CD4-positive, CD25-positive, alpha-beta regulatory T cell (primary cell): Measurements from ENCODE around the gene KCNQ5. TPM values are rescaled to one million over a fixed set of nuclear protein-coding genes. Genes with fewer than 3 reads are reported as not detected.
A peak's percentile ranks its signal among the peaks of the same experiment; 100 is the strongest.

Source experiments
- ATAC-seq, 2 donors: fragments of 150-1000 bp; cut with Tn5 transposase; one replicate each; pipeline ENCODE4 v1.10.0; 2021; ENCODE audit warnings: low read depth in 2 of 2, moderate number of reproducible peaks in 2 of 2, moderate library complexity in 1 of 2
- DNase-seq, 3 donors: peaks; one replicate each; pipeline versions ENCODE4 v3.0.0 to v3.0.0-alpha.2; 2012 to 2022; ENCODE audit warnings: mixed read lengths in 1 of 3
- H3K27ac ChIP-seq: one replicate; pipeline ENCODE4 v1.7.0; 2013; ENCODE audit warnings: mild to moderate bottlenecking, low read length; ENCODE audit not compliant: insufficient read depth, poor library complexity, severe bottlenecking
- H3K27me3 ChIP-seq: one replicate; pipeline ENCODE4 v1.7.0; 2013; ENCODE audit warnings: low read length; ENCODE audit not compliant: control insufficient read depth, insufficient read depth
- H3K36me3 ChIP-seq: one replicate; pipeline ENCODE4 v1.7.0; 2013; ENCODE audit warnings: mild to moderate bottlenecking, low read length, moderate library complexity; ENCODE audit not compliant: control insufficient read depth, insufficient read depth
- H3K4me1 ChIP-seq: 2 replicates; pipeline ENCODE4 v1.7.0; 2013; ENCODE audit warnings: mild to moderate bottlenecking, low read length; ENCODE audit not compliant: insufficient read depth, control insufficient read depth, poor library complexity, severe bottlenecking
- H3K4me3 ChIP-seq: one replicate; pipeline ENCODE4 v1.7.0; 2013; ENCODE audit warnings: low read depth, mild to moderate bottlenecking, low read length, moderate library complexity
- H3K9me3 ChIP-seq, 2 experiments: 1 replicate in 1 of 2; 2 replicates in 1 of 2; pipeline ENCODE4 v1.7.0; 2013; ENCODE audit warnings: low read length in 2 of 2, mild to moderate bottlenecking in 1 of 2, moderate library complexity in 1 of 2; ENCODE audit not compliant: control insufficient read depth in 2 of 2
- H3K27ac Mint-ChIP-seq, 3 donors: one replicate each; pipeline ENCODE4 v1.8.0; 2020 to 2022; ENCODE audit warnings: mild to moderate bottlenecking in 3 of 3, mixed read lengths in 3 of 3, moderate library complexity in 2 of 3
- H3K27me3 Mint-ChIP-seq: one replicate; pipeline ENCODE4 v1.8.0; 2022; ENCODE audit warnings: mild to moderate bottlenecking, mixed read lengths
- H3K36me3 Mint-ChIP-seq: one replicate; pipeline ENCODE4 v1.8.0; 2020; ENCODE audit warnings: mixed read lengths
- H3K4me1 Mint-ChIP-seq, 4 donors: one replicate each; pipeline ENCODE4 v1.8.0; 2020 to 2022; ENCODE audit warnings: mixed read lengths in 4 of 4, mild to moderate bottlenecking in 1 of 4
- H3K4me3 Mint-ChIP-seq, 4 donors: one replicate each; pipeline ENCODE4 v1.8.0; 2020 to 2022; ENCODE audit warnings: mild to moderate bottlenecking in 4 of 4, mixed read lengths in 4 of 4, moderate library complexity in 3 of 4
- H3K9me3 Mint-ChIP-seq, 7 donors: one replicate each; pipeline ENCODE4 v1.8.0; 2020 to 2022; ENCODE audit warnings: mixed read lengths in 7 of 7, mild to moderate bottlenecking in 3 of 7, moderate library complexity in 2 of 7
- polyA plus RNA-seq, 4 donors: library from polyadenylated mRNA; unstranded; fragments of 300-500 nt; fragmentation: Illumina TruSeq; gene quantifications; one replicate each; pipeline ENCODE4 v1.2.3, GENCODE V29; 2021
- total RNA-seq: library from RNA; stranded (reverse); gene quantifications from one replicate; pipeline ENCODE4 v1.2.3, GENCODE V29; 2022

Gene KCNQ5
- total and polyA plus RNA-seq, 5 donors from 2014 or later = 0.45 to 2.5 (median 1.8) TPM

- no peak for ATAC-seq
Observed at GRCh38 chr6:72738091-72738490, 116.2 kb downstream of the KCNQ5 start.

GRCh38 chr6:72739368-72739779, 117.5 kb downstream of the KCNQ5 start:
- H3K36me3 Mint-ChIP-seq = peaks cover 4% of the 10 kb centered on the region
- no peaks in the 10 kb centered on the region for H3K9me3 ChIP-seq
- no peaks in the 10 kb centered on the region for H3K27me3 Mint-ChIP-seq
- DNase-seq (peak in 1 of 3 donors; percentile 67), ATAC-seq (peak; percentile 28 to 34)
- H3K4me3 ChIP-seq = no peak overlapping the region
- H3K36me3 ChIP-seq = no peaks in the 10 kb centered on the region
- H3K4me1 ChIP-seq = no peaks in the 10 kb centered on the region
- H3K27me3 ChIP-seq = no peaks in the 10 kb centered on the region
- H3K9me3 Mint-ChIP-seq = peaks cover 0 to 2% (median 0%) of the 10 kb centered on the region in 7 donors
- H3K4me1 Mint-ChIP-seq = peaks cover 14 to 27% (median 16%) of the 10 kb centered on the region in 4 donors
- peak overlapping the region in 2 of 4 donors; percentile 30 to 43 for H3K4me3 Mint-ChIP-seq
- H3K27ac ChIP-seq = no peak overlapping the region
- H3K27ac Mint-ChIP-seq = peak overlapping the region in 2 of 3 donors; percentile 38 to 56

More at GRCh38 chr6:72738091-72738490, 116.2 kb downstream of the KCNQ5 start:
- H3K9me3 Mint-ChIP-seq = peaks cover 0 to 2% (median 0%) of the 10 kb centered on the region in 7 donors
- no peak overlapping the region for H3K27ac Mint-ChIP-seq
- peaks cover 14 to 27% (median 16%) of the 10 kb centered on the region in 4 donors for H3K4me1 Mint-ChIP-seq
- DNase-seq = no peak
- no peaks in the 10 kb centered on the region for H3K36me3 ChIP-seq
- H3K4me3 ChIP-seq = no peak overlapping the region
- H3K36me3 Mint-ChIP-seq = peaks cover 4% of the 10 kb centered on the region
- H3K27ac ChIP-seq = no peak overlapping the region
- H3K27me3 ChIP-seq = no peaks in the 10 kb centered on the region
- H3K9me3 ChIP-seq = no peaks in the 10 kb centered on the region
- H3K4me1 ChIP-seq = no peaks in the 10 kb centered on the region
- no peak overlapping the region for H3K4me3 Mint-ChIP-seq
- no peaks in the 10 kb centered on the region for H3K27me3 Mint-ChIP-seq

GRCh38 chr6:72740135-72740534, 118.3 kb downstream of the KCNQ5 start:
- Mint-ChIP-seq H3K27ac (peak overlapping the region in 1 of 3 donors; percentile 56), H3K36me3 (peaks cover 4% of the 10 kb centered on the region), H3K4me3 (no peak overlapping the region), H3K4me1 (peaks cover 14 to 27% (median 16%) of the 10 kb centered on the region in 4 donors), H3K27me3 (no peaks in the 10 kb centered on the region), H3K9me3 (peaks cover 0 to 2% (median 0%) of the 10 kb centered on the region in 7 donors)
- ATAC-seq (no peak), DNase-seq (peak in 1 of 3 donors; percentile 38)
- no peaks in the 10 kb centered on the region for H3K9me3 ChIP-seq
- no peak overlapping the region for H3K27ac ChIP-seq
- H3K36me3 ChIP-seq = no peaks in the 10 kb centered on the region
- H3K27me3 ChIP-seq = no peaks in the 10 kb centered on the region
- no peaks in the 10 kb centered on the region for H3K4me1 ChIP-seq
- H3K4me3 ChIP-seq = no peak overlapping the region

- no peak overlapping the region for H3K4me3 Mint-ChIP-seq
- no peak overlapping the region for H3K4me3 ChIP-seq
- ATAC-seq = no peak
- H3K27ac ChIP-seq = no peak overlapping the region
- H3K36me3 ChIP-seq = no peaks in the 10 kb centered on the region
- DNase-seq = no peak
- peaks cover 4% of the 10 kb centered on the region for H3K36me3 Mint-ChIP-seq
- H3K4me1 ChIP-seq = no peaks in the 10 kb centered on the region
- H3K9me3 Mint-ChIP-seq = peaks cover 0 to 2% (median 0%) of the 10 kb centered on the region in 7 donors
- H3K27me3 ChIP-seq = no peaks in the 10 kb centered on the region
- no peaks in the 10 kb centered on the region for H3K27me3 Mint-ChIP-seq
- H3K9me3 ChIP-seq = no peaks in the 10 kb centered on the region
- no peak overlapping the region for H3K27ac Mint-ChIP-seq
- H3K4me1 Mint-ChIP-seq = peaks cover 14 to 27% (median 16%) of the 10 kb centered on the region in 4 donors
Observed at GRCh38 chr6:72741083-72741482, 119.2 kb downstream of the KCNQ5 start.

GRCh38 chr6:72742001-72742673, 120.3 kb downstream of the KCNQ5 start:
- no peaks in the 10 kb centered on the region for H3K4me1 ChIP-seq
- no peak for DNase-seq
- H3K9me3 Mint-ChIP-seq = peaks cover 0 to 2% (median 0%) of the 10 kb centered on the region in 7 donors

GRCh38 chr6:72746276-72746675, 124.4 kb downstream of the KCNQ5 start:
- H3K27me3 ChIP-seq = no peaks in the 10 kb centered on the region
- ATAC-seq = no peak
- Mint-ChIP-seq H3K9me3 (peaks cover 0 to 3% (median 0%) of the 10 kb centered on the region in 7 donors), H3K4me1 (peaks cover 0 to 5% (median 3%) of the 10 kb centered on the region in 4 donors), H3K4me3 (no peak overlapping the region), H3K36me3 (no peaks in the 10 kb centered on the region), H3K27ac (no peak overlapping the region), H3K27me3 (no peaks in the 10 kb centered on the region)
- peak in 1 of 3 donors; percentile 17 for DNase-seq
- no peak overlapping the region for H3K27ac ChIP-seq
- H3K9me3 ChIP-seq = no peaks in the 10 kb centered on the region
- no peak overlapping the region for H3K4me3 ChIP-seq
- no peaks in the 10 kb centered on the region for H3K4me1 ChIP-seq
- no peaks in the 10 kb centered on the region for H3K36me3 ChIP-seq

More at GRCh38 chr6:72742001-72742673, 120.3 kb downstream of the KCNQ5 start:
- Histone ChIP-seq H3K36me3 (no peaks in the 10 kb centered on the region), H3K27ac (no peak overlapping the region), H3K27me3 (no peaks in the 10 kb centered on the region), H3K9me3 (no peaks in the 10 kb centered on the region), H3K4me3 (no peak overlapping the region)
- no peak for ATAC-seq
- H3K27ac Mint-ChIP-seq = no peak overlapping the region
- H3K4me3 Mint-ChIP-seq = no peak overlapping the region
- no peaks in the 10 kb centered on the region for H3K27me3 Mint-ChIP-seq
- peaks cover 14 to 27% (median 18%) of the 10 kb centered on the region in 4 donors for H3K4me1 Mint-ChIP-seq
- peaks cover 4% of the 10 kb centered on the region for H3K36me3 Mint-ChIP-seq

- peaks cover 0 to 3% (median 0%) of the 10 kb centered on the region in 7 donors for H3K9me3 Mint-ChIP-seq
- Histone ChIP-seq H3K27ac (no peak overlapping the region), H3K4me3 (no peak overlapping the region), H3K27me3 (no peaks in the 10 kb centered on the region), H3K36me3 (no peaks in the 10 kb centered on the region), H3K4me1 (no peaks in the 10 kb centered on the region), H3K9me3 (no peaks in the 10 kb centered on the region)
- no peak for ATAC-seq
- H3K4me3 Mint-ChIP-seq = no peak overlapping the region
- no peaks in the 10 kb centered on the region for H3K36me3 Mint-ChIP-seq
- no peaks in the 10 kb centered on the region for H3K27me3 Mint-ChIP-seq
- no peak for DNase-seq
- peaks cover 0 to 5% (median 1%) of the 10 kb centered on the region in 4 donors for H3K4me1 Mint-ChIP-seq
- no peak overlapping the region for H3K27ac Mint-ChIP-seq
Observed at GRCh38 chr6:72748759-72749158, 126.9 kb downstream of the KCNQ5 start.

GRCh38 chr6:72755752-72756151, 133.9 kb downstream of the KCNQ5 start:
- Mint-ChIP-seq H3K36me3 (no peaks in the 10 kb centered on the region), H3K27me3 (no peaks in the 10 kb centered on the region), H3K27ac (peak overlapping the region in 1 of 3 donors; percentile 29), H3K4me3 (no peak overlapping the region), H3K4me1 (peaks cover 0 to 5% (median 0%) of the 10 kb centered on the region in 4 donors), H3K9me3 (peaks cover 0 to 4% (median 0%) of the 10 kb centered on the region in 7 donors)
- DNase-seq = no peak
- Histone ChIP-seq H3K27me3 (no peaks in the 10 kb centered on the region), H3K36me3 (no peaks in the 10 kb centered on the region), H3K4me3 (no peak overlapping the region), H3K4me1 (no peaks in the 10 kb centered on the region), H3K9me3 (no peaks in the 10 kb centered on the region), H3K27ac (no peak overlapping the region)
- no peak for ATAC-seq
